Vagina (tissue), 2 donors: ENCODE data around the gene TFAP2A.

Source experiments
- POLR2A ChIP-seq, 2 donors: fragments of 450-650 bp; IDR thresholded peaks; one replicate each; pipeline ENCODE4 v1.6.1; 2017; ENCODE audit warnings: antibody characterized with exemption in 2 of 2, mild to moderate bottlenecking in 2 of 2, moderate library complexity in 2 of 2
- TF ChIP-seq, protein P1 (sequence below), 3 experiments: fragments of 450-650 bp in 2 of 3; fragments of 200-600 bp in 1 of 3; sonication (generic) in 1 of 3; IDR thresholded peaks; one replicate each; pipeline ENCODE4 v1.5.1; 2017 to 2019; ENCODE audit warnings: antibody characterized with exemption in 3 of 3, mild to moderate bottlenecking in 2 of 3, moderate library complexity in 2 of 3

DNA sequence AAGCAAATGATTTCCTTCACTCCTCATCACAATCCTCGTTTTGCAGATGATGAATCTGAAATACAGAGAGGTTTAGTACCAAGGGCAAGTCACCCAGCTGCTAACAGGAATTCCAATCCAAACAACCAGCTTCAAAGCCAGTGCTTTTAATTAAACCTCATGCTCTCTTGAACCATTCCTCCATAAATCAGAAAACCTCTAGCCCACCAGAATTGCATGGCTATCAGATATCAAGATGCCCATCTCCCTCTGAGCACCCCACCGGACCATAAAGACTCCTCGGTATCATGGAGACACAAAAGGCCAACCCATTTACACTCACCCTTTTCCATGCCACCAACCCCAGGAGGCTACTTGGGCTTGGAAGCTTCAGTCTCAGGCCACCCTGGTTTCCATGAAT is 46.0 kb downstream of the TFAP2A start:
- TF ChIP-seq, protein P1, sequence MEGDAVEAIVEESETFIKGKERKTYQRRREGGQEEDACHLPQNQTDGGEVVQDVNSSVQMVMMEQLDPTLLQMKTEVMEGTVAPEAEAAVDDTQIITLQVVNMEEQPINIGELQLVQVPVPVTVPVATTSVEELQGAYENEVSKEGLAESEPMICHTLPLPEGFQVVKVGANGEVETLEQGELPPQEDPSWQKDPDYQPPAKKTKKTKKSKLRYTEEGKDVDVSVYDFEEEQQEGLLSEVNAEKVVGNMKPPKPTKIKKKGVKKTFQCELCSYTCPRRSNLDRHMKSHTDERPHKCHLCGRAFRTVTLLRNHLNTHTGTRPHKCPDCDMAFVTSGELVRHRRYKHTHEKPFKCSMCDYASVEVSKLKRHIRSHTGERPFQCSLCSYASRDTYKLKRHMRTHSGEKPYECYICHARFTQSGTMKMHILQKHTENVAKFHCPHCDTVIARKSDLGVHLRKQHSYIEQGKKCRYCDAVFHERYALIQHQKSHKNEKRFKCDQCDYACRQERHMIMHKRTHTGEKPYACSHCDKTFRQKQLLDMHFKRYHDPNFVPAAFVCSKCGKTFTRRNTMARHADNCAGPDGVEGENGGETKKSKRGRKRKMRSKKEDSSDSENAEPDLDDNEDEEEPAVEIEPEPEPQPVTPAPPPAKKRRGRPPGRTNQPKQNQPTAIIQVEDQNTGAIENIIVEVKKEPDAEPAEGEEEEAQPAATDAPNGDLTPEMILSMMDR (IDR thresholded peaks at IDR 0.05) = no peak
- TF ChIP-seq POLR2A (IDR thresholded peaks at IDR 0.05) = no peak
